Upper lobe of left lung (tissue), 4 donors: ENCODE data around the gene GPX1.

ENCODE experiments used
- CTCF ChIP-seq, 6 experiments: fragments of 450-650 bp in 4 of 6; fragments of 200-600 bp in 2 of 6; sonication (generic) in 2 of 6; IDR thresholded peaks; one replicate each; pipeline ENCODE4 v1.5.1; 2016 to 2019; ENCODE audit warnings: antibody characterized with exemption in 6 of 6
- POLR2AphosphoS5 ChIP-seq, 2 donors: sonication (generic); formaldehyde crosslinking; IDR thresholded peaks; one replicate each; pipeline ENCODE4 v1.5.1; 2017; ENCODE audit warnings: antibody characterized with exemption in 2 of 2

GRCh38 chr3:49339581-49339940 is 18.6 kb downstream of the GPX1 start:
- TF ChIP-seq POLR2AphosphoS5 (IDR thresholded peaks at IDR 0.05) (no peak), CTCF (IDR thresholded peaks at IDR 0.05) (no peak)
